ENCODE data around the gene KLF8.

- TF ChIP-seq, protein P1, sequence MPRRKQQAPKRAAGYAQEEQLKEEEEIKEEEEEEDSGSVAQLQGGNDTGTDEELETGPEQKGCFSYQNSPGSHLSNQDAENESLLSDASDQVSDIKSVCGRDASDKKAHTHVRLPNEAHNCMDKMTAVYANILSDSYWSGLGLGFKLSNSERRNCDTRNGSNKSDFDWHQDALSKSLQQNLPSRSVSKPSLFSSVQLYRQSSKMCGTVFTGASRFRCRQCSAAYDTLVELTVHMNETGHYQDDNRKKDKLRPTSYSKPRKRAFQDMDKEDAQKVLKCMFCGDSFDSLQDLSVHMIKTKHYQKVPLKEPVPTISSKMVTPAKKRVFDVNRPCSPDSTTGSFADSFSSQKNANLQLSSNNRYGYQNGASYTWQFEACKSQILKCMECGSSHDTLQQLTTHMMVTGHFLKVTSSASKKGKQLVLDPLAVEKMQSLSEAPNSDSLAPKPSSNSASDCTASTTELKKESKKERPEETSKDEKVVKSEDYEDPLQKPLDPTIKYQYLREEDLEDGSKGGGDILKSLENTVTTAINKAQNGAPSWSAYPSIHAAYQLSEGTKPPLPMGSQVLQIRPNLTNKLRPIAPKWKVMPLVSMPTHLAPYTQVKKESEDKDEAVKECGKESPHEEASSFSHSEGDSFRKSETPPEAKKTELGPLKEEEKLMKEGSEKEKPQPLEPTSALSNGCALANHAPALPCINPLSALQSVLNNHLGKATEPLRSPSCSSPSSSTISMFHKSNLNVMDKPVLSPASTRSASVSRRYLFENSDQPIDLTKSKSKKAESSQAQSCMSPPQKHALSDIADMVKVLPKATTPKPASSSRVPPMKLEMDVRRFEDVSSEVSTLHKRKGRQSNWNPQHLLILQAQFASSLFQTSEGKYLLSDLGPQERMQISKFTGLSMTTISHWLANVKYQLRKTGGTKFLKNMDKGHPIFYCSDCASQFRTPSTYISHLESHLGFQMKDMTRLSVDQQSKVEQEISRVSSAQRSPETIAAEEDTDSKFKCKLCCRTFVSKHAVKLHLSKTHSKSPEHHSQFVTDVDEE (CRISPR knock-in tag; IDR thresholded peaks at IDR 0.05): no peak
- TF ChIP-seq, protein P2, sequence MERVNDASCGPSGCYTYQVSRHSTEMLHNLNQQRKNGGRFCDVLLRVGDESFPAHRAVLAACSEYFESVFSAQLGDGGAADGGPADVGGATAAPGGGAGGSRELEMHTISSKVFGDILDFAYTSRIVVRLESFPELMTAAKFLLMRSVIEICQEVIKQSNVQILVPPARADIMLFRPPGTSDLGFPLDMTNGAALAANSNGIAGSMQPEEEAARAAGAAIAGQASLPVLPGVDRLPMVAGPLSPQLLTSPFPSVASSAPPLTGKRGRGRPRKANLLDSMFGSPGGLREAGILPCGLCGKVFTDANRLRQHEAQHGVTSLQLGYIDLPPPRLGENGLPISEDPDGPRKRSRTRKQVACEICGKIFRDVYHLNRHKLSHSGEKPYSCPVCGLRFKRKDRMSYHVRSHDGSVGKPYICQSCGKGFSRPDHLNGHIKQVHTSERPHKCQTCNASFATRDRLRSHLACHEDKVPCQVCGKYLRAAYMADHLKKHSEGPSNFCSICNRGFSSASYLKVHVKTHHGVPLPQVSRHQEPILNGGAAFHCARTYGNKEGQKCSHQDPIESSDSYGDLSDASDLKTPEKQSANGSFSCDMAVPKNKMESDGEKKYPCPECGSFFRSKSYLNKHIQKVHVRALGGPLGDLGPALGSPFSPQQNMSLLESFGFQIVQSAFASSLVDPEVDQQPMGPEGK (CRISPR knock-in tag; IDR thresholded peaks at IDR 0.05; ENCODE audit: borderline replicate concordance): no peak
- TF ChIP-seq, protein P3, sequence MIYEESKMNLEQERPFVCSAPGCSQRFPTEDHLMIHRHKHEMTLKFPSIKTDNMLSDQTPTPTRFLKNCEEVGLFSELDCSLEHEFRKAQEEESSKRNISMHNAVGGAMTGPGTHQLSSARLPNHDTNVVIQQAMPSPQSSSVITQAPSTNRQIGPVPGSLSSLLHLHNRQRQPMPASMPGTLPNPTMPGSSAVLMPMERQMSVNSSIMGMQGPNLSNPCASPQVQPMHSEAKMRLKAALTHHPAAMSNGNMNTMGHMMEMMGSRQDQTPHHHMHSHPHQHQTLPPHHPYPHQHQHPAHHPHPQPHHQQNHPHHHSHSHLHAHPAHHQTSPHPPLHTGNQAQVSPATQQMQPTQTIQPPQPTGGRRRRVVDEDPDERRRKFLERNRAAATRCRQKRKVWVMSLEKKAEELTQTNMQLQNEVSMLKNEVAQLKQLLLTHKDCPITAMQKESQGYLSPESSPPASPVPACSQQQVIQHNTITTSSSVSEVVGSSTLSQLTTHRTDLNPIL (CRISPR knock-in tag; IDR thresholded peaks at IDR 0.05; ENCODE audit: low read depth): no peak
- TF ChIP-seq ESRRG (CRISPR knock-in tag; IDR thresholded peaks at IDR 0.05): no peak
- TF ChIP-seq, protein P4, sequence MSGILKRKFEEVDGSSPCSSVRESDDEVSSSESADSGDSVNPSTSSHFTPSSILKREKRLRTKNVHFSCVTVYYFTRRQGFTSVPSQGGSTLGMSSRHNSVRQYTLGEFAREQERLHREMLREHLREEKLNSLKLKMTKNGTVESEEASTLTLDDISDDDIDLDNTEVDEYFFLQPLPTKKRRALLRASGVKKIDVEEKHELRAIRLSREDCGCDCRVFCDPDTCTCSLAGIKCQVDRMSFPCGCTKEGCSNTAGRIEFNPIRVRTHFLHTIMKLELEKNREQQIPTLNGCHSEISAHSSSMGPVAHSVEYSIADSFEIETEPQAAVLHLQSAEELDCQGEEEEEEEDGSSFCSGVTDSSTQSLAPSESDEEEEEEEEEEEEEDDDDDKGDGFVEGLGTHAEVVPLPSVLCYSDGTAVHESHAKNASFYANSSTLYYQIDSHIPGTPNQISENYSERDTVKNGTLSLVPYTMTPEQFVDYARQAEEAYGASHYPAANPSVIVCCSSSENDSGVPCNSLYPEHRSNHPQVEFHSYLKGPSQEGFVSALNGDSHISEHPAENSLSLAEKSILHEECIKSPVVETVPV (CRISPR knock-in tag; IDR thresholded peaks at IDR 0.05): no peak
- TF ChIP-seq ZFP30 (CRISPR knock-in tag; IDR thresholded peaks at IDR 0.05): no peak
- TF ChIP-seq SNAI2 (CRISPR knock-in tag; IDR thresholded peaks at IDR 0.05): no peak
- no peak for TF ChIP-seq PPARA (CRISPR knock-in tag; IDR thresholded peaks at IDR 0.05; ENCODE audit: borderline replicate concordance)
- TF ChIP-seq RARB (CRISPR knock-in tag; IDR thresholded peaks at IDR 0.05): no peak
These were observed 82.2 kb downstream of the KLF8 start for GRCh38 chrX:56314334-56314733.
